EH (cell line): ENCODE measurements around the gene EXOG.

Source experiments
- DNase-seq: peaks from one replicate; pipeline ENCODE4 v3.0.0-alpha.2; 2015; ENCODE audit warnings: low read depth

The EXOG gene

DNA sequence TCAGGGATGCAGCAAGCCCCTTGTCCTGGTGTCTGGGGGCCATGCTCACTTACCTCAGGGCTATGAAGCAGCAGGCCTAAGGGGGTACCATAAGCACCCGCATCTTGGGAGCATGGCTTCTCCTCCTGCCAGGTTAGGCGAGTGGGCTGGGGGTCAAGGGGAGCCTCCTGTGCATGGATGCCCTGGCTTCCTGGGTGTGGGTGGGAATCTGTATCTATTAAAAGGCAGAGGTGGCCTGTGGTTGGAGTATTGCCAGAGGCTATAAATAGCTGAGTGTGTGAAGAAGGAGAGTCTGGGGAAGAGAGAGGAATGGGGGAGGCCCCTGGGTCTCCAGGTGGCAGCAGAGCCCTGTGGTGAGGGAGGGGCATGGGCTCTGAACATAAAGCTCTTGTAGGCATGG, 22.9 kb upstream of the EXOG start:
- peak; percentile 19 for DNase-seq

DNA sequence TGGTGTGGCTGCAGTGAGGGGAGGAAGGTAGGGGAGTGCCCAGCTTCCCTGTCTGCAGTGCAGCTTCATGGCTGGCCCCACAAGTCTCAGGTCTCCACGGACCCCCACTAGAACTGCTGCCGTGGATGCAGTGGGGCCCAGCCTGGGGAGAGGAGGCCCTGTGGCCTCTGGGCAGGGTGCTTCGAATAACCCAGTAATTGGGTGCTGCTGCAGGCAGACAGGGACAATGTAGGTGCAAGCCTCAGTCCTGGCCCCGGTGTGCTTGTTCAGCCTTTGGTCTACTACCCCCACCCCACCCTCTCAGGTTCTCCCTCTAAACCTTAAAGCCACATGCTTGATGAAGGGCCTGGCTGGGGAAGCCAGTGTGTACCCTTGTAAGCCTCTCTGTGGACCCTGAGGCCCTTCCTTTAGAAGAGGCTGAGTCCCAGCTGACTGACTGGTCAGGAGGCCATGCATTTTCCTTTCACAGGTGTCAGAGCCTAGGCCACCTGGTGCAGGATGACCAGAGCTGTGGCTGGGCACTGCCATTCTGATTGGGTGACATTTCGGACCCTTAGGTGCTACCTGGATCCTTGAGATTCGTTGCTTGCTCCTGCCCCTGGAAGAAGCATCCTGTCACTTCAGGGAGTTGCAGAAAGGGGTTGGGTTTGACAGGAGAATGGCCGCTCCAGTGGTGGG, 21.1 kb upstream of the EXOG start:
- no peak for DNase-seq

GRCh38 chr3:38475716-38476115, 20.4 kb upstream of the EXOG start:
- no peak for DNase-seq

GRCh38 chr3:38476157-38476756, 19.9 kb upstream of the EXOG start:
- no peak for DNase-seq

- no peak for DNase-seq
Measured at GRCh38 chr3:38477057-38477820, 18.9 kb upstream of the EXOG start.

DNA sequence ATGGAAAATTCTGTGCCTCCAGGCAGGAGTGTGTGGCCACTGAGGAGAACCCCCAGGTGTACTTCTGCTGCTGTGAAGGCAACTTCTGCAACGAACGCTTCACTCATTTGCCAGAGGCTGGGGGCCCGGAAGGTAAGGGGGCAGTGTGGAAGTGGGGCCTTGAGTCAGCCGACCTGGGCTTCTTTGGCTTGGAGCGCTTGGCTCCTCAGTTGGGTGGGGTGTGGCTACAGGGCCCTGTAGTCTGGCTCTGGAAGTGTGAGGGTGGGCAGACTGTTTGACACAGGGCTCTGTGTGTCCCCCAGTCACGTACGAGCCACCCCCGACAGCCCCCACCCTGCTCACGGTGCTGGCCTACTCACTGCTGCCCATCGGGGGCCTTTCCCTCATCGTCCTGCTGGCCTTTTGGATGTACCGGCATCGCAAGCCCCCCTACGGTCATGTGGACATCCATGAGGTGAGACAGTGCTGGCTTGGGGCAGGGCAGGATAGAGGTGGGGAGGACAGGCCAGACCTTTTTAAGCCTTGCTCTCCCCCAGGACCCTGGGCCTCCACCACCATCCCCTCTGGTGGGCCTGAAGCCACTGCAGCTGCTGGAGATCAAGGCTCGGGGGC, 18.2 kb upstream of the EXOG start:
- no peak for DNase-seq

DNA sequence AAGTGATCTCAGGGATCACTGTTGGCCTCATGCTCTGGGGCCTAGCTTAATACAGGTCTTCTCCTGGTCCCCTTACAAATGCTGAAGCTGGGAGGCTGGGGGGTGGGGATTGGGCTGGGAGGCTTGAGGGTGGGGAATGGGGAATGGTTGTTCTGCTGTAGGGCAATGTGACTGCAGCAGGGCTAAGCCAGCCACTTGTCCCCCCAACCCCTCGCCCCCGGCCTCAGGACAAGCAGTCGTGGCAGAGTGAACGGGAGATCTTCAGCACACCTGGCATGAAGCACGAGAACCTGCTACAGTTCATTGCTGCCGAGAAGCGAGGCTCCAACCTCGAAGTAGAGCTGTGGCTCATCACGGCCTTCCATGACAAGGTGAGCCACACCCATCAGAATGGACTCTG, 17.2 kb upstream of the EXOG start:
- no peak for DNase-seq

DNA sequence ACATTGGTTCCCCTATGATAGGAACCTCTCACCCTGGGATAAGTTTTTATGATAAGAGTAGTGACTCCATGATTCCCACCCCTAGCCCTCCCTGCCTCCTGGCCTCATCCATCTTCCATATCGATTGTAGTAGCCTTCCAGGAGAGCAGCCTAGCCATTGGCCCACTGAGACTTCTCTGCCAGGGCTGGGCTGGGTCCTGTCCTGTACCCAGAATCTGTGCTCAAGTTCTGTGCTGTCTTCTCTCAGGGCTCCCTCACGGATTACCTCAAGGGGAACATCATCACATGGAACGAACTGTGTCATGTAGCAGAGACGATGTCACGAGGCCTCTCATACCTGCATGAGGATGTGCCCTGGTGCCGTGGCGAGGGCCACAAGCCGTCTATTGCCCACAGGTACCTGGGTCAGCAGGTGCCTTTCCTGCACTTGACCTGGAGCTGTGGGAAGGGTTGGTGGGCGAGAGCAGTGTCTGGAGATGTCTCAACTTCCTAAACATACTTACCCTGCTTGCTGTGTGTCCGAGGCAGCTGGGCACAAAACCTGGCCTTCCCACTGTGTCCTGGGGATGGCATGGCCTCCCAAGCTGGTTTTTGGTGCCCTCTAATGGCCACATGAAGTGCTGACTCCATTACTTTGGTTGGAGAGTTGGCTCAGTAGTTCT, 16.6 kb upstream of the EXOG start:
- DNase-seq, result peak; percentile 73

GRCh38 chr3:38480093-38480445, 16.1 kb upstream of the EXOG start:
- no peak for DNase-seq

DNA sequence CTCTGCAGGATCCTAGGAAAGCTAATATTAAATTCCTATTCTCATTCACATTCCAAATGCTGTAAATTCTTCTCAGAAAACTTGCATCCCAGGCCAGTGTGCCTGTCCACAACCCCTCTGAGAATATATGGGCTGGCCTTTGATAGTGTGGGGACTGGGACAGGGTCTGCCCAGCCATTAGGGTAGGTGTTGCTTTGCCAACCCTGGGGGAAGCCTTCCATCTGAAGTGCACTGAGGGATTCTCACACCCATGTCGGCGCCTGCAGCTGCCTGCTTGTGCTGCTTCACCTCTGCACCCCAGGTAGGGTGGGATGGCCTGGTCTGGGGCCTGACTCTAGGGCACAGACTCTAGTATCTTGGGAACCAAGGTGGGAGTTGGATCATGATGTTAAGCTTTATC, 15.2 kb upstream of the EXOG start:
- DNase-seq, result no peak

- DNase-seq, result no peak
Measured at GRCh38 chr3:38482951-38483350, 13.2 kb upstream of the EXOG start.

- no peak for DNase-seq
Measured at GRCh38 chr3:38487323-38487722, 8.8 kb upstream of the EXOG start.

DNA sequence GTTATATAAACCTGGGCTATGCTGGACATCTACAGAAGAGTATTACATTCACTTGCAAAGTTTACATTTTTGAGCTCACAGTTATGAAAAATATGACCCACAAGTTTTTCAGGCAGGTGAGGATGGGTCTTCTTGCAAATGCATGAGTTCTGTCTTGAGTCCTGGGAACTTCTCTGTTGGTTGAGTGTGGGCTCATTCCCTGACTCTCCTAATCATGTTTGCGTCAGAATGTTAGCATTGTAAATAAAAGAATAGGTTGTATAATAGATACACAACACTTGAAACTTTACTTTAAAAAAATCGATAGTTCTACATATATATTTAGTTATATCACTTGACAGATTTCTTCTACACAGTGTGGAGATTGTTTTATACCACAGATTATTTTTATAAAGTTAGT, 7.2 kb upstream of the EXOG start:
- DNase-seq, result no peak

GRCh38 chr3:38489766-38490165, 6.4 kb upstream of the EXOG start:
- no peak for DNase-seq

GRCh38 chr3:38490281-38491030, 5.7 kb upstream of the EXOG start:
- no peak for DNase-seq

GRCh38 chr3:38491215-38491614, 4.9 kb upstream of the EXOG start:
- DNase-seq, result no peak

GRCh38 chr3:38493031-38493430, 3.1 kb upstream of the EXOG start:
- DNase-seq, result peak; percentile 67

- DNase-seq, result peak; percentile 44
Measured at GRCh38 chr3:38497031-38497430, 891 bp downstream of the EXOG start.

- DNase-seq, result peak; percentile 46
Measured at GRCh38 chr3:38500688-38501417, 4.7 kb downstream of the EXOG start.

DNA sequence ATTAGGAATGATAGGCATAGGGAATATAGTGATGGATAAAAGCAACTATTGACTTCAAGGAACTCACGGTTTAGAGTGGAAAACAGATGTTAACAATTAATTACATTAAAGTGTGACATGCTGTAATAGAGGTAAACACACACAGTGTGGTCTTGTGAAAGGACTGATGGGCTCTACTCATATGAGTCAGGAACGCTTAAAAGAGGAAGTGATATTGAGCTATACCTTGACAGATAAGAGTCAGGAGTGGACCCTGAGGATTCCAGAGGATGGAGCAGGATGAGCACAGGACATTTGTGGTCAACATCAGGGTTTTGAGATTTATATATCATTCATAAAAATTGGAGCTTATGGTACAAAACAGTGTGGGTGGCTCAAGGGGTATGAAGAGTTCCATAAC, 11.0 kb downstream of the EXOG start:
- DNase-seq, result no peak

GRCh38 chr3:38509732-38510131, 13.6 kb downstream of the EXOG start:
- DNase-seq, result no peak
